Transverse colon (tissue), 4 donors: ENCODE measurements around the gene AVEN. TPM values are rescaled to one million over a fixed set of nuclear protein-coding genes. Genes with fewer than 3 reads are reported as not detected.

ENCODE experiments used
- DNase-seq: peaks from one replicate; pipeline ENCODE4 v3.0.0-alpha.2; 2019
- H3K27ac ChIP-seq, 4 donors: fragments of 200-600 bp; sonication (generic); 2 replicates each; pipeline ENCODE4 v1.5.1; 2016 to 2018; ENCODE audit warnings: inconsistent platforms in 4 of 4
- H3K27me3 ChIP-seq: fragments of 200-600 bp; sonication (generic); 2 replicates; pipeline ENCODE4 v1.5.1; 2017; ENCODE audit warnings: inconsistent platforms
- H3K36me3 ChIP-seq, 4 donors: fragments of 200-600 bp; sonication (generic); 2 replicates each; pipeline ENCODE4 v1.5.1; 2017 to 2019; ENCODE audit warnings: inconsistent platforms in 4 of 4
- H3K4me1 ChIP-seq, 4 donors: fragments of 200-600 bp; sonication (generic); 2 replicates each; pipeline ENCODE4 v1.5.1; 2017 to 2020; ENCODE audit warnings: inconsistent platforms in 4 of 4
- H3K4me3 ChIP-seq, 4 donors: fragments of 200-600 bp; sonication (generic); 1 replicate in 1 of 4; 2 replicates in 3 of 4; pipeline versions ENCODE4 v1.5.1 to v1.6.1; 2017 to 2019; ENCODE audit warnings: inconsistent platforms in 4 of 4
- H3K9me3 ChIP-seq, 2 donors: fragments of 200-600 bp; sonication (generic); 2 replicates each; pipeline ENCODE4 v1.5.1; 2017 to 2019; ENCODE audit warnings: inconsistent platforms in 2 of 2
- EP300 ChIP-seq: sonication (generic); formaldehyde crosslinking; IDR thresholded peaks from one replicate; pipeline ENCODE4 v1.6.1; 2017; ENCODE audit warnings: antibody characterized with exemption, low read depth
- POLR2A ChIP-seq: fragments of 450-650 bp; IDR thresholded peaks from one replicate; pipeline ENCODE4 v1.6.1; 2016; ENCODE audit warnings: antibody characterized with exemption, mild to moderate bottlenecking, moderate library complexity
- POLR2AphosphoS5 ChIP-seq, 3 donors: sonication (generic); formaldehyde crosslinking; IDR thresholded peaks; one replicate each; pipeline ENCODE4 v1.6.1; 2016; ENCODE audit warnings: antibody characterized with exemption in 3 of 3
- WGBS, 2 donors: methylation state at CpG; one replicate each; pipeline ENCODE4 v1.1.5; 2018; ENCODE audit warnings: low coverage in 1 of 2; 5-methylcytosine and 5-hydroxymethylcytosine counted together
- in situ Hi-C, 4 donors: fragments of 200-750 bp; cut with MboI; loops; one replicate each; pipeline versions ENCODE4 v1.15.0 to v1.15.1; 2017; ENCODE audit warnings: low sequenced_read_pairs in 3 of 4, low pct_ligation_motif_present in 1 of 4, low pct_unique_long_range_greater_than_20kb in 1 of 4
- intact Hi-C: fragments of 100-400 bp; cut with DNase I; formaldehyde crosslinking; loops from one replicate; pipeline ENCODE4 v1.15.1; 2023; ENCODE audit warnings: low total_unique reads
- total RNA-seq, 4 donors: library from RNA; depleted of rRNA; stranded (reverse); fragments of >200 nt; gene quantifications; one replicate each; pipeline ENCODE4 v1.1.0, GENCODE V29; 2016
- TF ChIP-seq, protein P1 (sequence below), 5 experiments: fragments of 200-600 bp in 3 of 5; fragments of 450-650 bp in 2 of 5; sonication (generic) in 3 of 5; IDR thresholded peaks; 1 replicate in 2 of 5; 2 replicates in 3 of 5; pipeline ENCODE4 v1.5.1; 2016 to 2017; ENCODE audit warnings: antibody characterized with exemption in 5 of 5, inconsistent platforms in 3 of 5, mild to moderate bottlenecking in 2 of 5, moderate library complexity in 1 of 5

Gene AVEN
- total RNA-seq, 4 donors from 2014 or later: 4.9 to 21.3 (median 7.6) TPM

DNA sequence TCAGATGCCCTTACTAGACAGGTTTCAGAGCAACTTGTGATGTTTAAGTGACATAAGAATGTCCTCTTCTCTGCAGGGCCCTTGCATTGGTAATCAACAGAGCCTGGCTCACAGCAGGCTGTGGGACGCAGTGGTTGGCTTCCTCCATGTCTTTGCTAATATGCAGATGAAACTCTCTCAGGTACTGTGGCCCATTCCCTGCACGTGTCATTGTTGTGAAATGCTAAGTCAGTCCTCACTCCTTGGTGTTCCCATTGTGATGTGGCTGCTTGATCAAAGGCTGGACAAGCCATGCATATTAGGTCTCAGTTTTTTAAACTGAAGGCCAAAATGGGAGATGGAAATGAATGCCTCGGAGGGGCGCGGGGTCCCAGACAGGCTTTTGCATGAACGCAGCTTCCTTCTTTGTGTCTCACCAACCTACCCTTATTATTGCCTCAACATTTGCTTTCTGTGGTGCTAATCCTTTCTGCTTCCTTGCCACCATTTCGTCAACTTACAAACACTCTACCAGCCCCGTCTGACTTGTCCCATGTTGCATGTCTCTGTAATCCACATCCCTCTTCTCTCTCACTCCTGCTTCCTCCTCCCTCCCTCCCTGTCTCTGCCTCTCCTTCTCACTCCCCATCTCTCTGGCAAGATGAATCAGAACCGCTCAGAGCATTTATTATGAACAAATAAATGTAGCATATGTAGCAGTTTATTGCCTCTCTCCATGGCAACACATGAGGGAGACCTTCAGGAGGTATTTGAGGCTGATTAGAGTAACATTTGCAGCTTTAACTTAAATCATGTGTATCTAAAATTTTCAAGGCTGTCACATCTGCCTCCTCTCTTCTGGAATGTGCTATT, 203.9 kb downstream of the AVEN start:
- TF ChIP-seq POLR2A (no peak), EP300 (no peak), POLR2AphosphoS5 (IDR thresholded peaks at IDR 0.05) (no peak)
- TF ChIP-seq, protein P1, sequence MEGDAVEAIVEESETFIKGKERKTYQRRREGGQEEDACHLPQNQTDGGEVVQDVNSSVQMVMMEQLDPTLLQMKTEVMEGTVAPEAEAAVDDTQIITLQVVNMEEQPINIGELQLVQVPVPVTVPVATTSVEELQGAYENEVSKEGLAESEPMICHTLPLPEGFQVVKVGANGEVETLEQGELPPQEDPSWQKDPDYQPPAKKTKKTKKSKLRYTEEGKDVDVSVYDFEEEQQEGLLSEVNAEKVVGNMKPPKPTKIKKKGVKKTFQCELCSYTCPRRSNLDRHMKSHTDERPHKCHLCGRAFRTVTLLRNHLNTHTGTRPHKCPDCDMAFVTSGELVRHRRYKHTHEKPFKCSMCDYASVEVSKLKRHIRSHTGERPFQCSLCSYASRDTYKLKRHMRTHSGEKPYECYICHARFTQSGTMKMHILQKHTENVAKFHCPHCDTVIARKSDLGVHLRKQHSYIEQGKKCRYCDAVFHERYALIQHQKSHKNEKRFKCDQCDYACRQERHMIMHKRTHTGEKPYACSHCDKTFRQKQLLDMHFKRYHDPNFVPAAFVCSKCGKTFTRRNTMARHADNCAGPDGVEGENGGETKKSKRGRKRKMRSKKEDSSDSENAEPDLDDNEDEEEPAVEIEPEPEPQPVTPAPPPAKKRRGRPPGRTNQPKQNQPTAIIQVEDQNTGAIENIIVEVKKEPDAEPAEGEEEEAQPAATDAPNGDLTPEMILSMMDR (IDR thresholded peaks at IDR 0.05): no peak
- DNase-seq: no peak
- Histone ChIP-seq H3K27ac (no peak overlapping the region), H3K9me3 (no peaks in the 10 kb centered on the region), H3K27me3 (no peaks in the 10 kb centered on the region), H3K4me3 (no peak overlapping the region), H3K4me1 (no peaks in the 10 kb centered on the region), H3K36me3 (no peaks in the 10 kb centered on the region)
- intact Hi-C loops (no loop called here), in situ Hi-C loops (no loop called here)
- WGBS, 2 donors: 40 to 44% methylated on average over 6 to 9 of the region's 9 CpGs

DNA sequence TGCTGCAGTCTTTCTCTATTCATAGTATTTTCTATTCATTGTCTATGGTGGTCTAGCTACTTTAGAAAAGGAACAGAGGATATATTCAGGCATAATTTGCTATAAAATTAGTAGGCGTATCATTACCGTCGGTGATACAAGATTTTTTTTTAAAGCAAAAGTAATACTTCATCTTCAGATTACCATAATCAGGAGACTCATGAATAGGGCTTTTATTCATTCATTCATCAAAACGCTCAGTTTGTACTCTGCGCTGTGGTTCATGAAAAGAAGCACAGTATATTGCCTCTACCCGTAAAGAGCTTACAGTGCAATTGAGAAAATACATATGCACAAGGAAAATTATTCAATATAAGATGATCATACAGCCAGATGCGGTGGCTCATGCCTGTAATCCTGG, 207.4 kb downstream of the AVEN start:
- Histone ChIP-seq H3K27ac (no peak overlapping the region), H3K4me1 (no peaks in the 10 kb centered on the region), H3K4me3 (no peak overlapping the region), H3K36me3 (no peaks in the 10 kb centered on the region), H3K27me3 (no peaks in the 10 kb centered on the region), H3K9me3 (no peaks in the 10 kb centered on the region)
- intact Hi-C loops: no loop called here
- TF ChIP-seq, protein P1 (IDR thresholded peaks at IDR 0.05): no peak
- TF ChIP-seq POLR2AphosphoS5 (IDR thresholded peaks at IDR 0.05) (no peak), EP300 (no peak), POLR2A (no peak)
- DNase-seq: no peak
- in situ Hi-C loops: no loop called here
- 88 to 93% methylated on average over 7 of the region's 7 CpGs for WGBS, 2 donors

DNA sequence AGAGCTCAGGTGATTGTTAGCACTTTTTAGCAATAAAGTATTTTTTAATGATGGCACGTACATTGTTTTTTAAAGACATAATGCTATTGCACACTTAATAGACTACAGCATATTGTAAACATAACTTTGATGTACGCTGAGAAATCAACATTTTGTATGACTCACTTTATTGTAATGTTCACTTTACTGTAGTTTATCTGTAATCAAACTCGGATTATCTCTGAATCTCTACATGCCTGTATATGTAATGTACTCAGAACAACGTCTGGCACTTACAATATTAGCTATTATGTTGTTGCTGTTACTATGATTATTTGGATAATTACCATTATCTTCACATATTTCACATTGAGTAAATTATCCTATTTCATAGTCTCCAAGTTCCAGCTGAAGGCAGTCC, 208.7 kb downstream of the AVEN start:
- no peak overlapping the region for H3K27ac ChIP-seq
- intact Hi-C loops: no loop called here
- H3K4me3 ChIP-seq: no peak overlapping the region
- DNase-seq: no peak
- H3K4me1 ChIP-seq: no peaks in the 10 kb centered on the region
- 30 to 51% methylated on average over 4 of the region's 4 CpGs for WGBS, 2 donors
- in situ Hi-C loops: no loop called here
- H3K9me3 ChIP-seq: no peaks in the 10 kb centered on the region
- TF ChIP-seq, protein P1 (IDR thresholded peaks at IDR 0.05): no peak
- TF ChIP-seq EP300: no peak
- TF ChIP-seq POLR2A: no peak
- TF ChIP-seq POLR2AphosphoS5 (IDR thresholded peaks at IDR 0.05): no peak
- H3K36me3 ChIP-seq: no peaks in the 10 kb centered on the region
- H3K27me3 ChIP-seq: no peaks in the 10 kb centered on the region

DNA sequence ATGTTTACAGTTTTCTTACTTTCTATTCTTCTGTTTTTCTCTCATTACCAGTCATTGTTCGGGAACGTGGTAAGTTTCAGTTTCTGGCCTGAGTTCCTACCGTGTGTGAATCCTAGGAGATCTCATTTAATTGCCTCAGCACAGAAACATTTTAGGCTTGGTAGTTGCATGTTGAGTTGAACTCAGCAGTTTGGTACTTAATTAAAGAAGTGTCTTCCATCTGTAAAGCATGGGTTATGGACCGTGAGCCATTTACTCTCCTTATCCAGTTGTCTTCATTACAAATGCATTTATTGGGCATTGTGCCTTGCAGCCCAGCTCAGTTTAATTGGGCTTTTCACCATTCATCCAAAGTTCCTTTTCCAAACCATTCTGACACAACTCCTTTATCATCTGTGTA, 212.8 kb downstream of the AVEN start:
- DNase-seq: no peak
- H3K36me3 ChIP-seq: no peaks in the 10 kb centered on the region
- no peaks in the 10 kb centered on the region for H3K9me3 ChIP-seq
- no peaks in the 10 kb centered on the region for H3K27me3 ChIP-seq
- no peak overlapping the region for H3K4me3 ChIP-seq
- in situ Hi-C loops (no loop called here), intact Hi-C loops (no loop called here)
- WGBS, 2 donors: 82 to 87% methylated on average over 3 to 4 of the region's 4 CpGs
- no peak overlapping the region for H3K27ac ChIP-seq
- TF ChIP-seq POLR2AphosphoS5 (IDR thresholded peaks at IDR 0.05) (no peak), EP300 (no peak), POLR2A (no peak)
- TF ChIP-seq, protein P1 (IDR thresholded peaks at IDR 0.05): no peak
- no peaks in the 10 kb centered on the region for H3K4me1 ChIP-seq
